GDM1 (cell line): ENCODE results near the gene SLC6A6.
"Not testable (repeated sequence)": the region's sequence is repeated elsewhere in the genome, so short reads cannot be mapped to it uniquely, and the experiment has no call there.

Source experiments
- DNase-seq: peaks from one replicate; lab custom pipeline; 2025; lab: John Stamatoyannopoulos, UW

The SLC6A6 gene

DNA sequence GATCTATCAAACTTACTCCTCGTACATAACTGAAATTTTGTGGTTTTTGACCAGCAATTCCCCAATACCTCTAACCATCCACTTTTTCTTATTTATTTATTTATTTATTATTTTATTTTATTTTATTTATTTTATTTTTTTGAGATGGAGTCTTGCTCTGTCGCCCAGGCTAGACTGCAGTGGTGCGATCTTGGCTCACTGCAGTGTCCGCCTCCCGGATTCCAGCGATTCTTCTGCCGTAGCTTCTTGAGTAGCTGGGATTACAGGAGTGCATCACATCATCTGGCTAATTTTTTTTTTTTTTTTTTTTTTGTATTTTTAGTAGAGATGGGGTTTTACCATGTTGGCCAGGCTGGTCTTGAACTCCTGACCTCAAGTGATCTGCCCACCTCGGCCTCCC is 35.3 kb downstream of the SLC6A6 start:
- DNase-seq: not testable (repeated sequence)

DNA sequence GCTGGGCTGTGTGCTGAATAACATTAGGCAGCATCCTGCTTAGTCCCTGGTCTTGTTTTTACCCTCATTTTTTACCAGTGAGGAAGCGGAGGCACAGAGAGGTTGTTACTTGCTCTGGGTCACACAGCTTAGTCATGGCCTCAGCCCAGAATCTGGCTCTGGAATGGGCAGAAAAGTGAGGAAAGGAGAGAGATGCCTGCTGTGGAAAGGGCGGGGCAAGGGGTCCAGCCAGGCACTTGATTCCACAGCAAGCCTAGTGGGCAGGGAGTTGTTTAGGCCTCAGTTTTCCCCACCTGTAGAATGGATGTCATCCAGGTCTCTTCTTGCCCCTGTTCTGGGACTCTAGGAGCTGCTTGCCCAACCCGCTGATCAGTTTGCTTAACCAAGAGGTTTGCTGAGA is 35.9 kb downstream of the SLC6A6 start:
- no peak for DNase-seq

DNA sequence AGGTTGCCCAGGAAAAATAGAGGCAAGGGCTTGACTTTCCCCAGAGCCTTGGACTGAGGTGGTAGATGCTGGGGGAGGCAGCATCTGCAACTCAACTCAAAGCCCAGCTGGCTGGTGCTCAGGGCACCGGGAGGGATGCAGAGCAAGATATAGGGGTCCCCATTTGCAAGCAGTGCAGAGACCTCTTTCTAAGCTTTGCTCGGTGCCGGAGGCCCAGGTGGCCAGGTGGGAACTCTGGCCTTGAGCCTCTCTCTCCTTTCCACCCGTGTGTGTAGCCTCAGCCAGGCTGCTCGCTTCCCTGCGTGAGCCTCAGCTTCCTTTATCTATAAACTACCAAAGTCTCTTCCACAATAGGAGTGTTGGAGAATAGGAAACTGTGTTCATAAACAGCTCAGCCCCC is 36.5 kb downstream of the SLC6A6 start:
- no peak for DNase-seq

DNA sequence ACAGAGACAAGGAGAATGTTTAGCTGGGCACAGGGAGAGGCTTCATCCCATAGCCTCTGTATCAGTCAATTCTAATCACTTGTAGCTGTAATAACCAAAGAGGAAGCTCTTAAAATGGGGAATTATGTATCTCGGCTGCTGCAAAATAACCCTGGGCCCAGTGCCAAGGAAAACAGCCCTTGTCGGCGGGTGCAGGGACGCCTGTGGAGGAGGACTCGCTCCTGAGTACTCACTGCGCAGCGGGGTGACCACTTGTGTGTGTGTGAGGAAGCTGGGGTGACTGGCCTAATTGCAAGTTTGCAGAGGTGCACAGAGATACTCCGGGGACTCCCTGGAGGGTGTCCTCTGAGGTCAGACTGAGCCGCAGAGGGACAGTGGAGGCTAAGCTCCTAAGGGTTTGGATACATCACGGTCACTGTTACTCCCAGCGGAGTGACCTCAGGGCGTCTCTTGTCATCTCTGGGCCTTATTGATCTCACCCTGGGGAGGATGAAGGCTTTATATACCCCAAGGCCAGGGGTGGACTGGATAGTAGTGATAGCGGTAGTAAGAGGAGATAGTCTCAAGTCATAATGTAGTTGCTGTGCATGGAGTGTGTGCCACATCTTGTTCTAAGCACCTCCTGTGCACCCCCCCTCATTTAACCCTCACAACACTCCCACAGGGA is 37.2 kb downstream of the SLC6A6 start:
- peak; percentile 68 for DNase-seq

DNA sequence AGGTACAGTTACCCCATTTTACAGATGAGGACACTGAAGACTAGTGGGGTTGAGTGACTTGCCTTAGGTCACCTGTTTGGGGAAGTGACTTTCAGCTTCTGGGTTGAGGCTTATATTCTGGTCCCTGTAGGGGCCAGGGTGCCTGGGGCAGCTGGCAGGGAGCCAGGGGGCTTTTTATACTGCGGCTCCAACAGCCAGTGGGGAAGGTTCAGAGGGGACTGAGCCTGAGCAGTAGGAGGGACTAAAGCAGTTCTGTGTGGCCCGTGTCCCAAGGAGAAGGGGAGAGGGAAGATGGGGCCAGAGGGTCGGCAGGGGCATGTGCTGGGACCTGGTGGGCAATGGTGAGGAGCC is 37.7 kb downstream of the SLC6A6 start:
- no peak for DNase-seq

DNA sequence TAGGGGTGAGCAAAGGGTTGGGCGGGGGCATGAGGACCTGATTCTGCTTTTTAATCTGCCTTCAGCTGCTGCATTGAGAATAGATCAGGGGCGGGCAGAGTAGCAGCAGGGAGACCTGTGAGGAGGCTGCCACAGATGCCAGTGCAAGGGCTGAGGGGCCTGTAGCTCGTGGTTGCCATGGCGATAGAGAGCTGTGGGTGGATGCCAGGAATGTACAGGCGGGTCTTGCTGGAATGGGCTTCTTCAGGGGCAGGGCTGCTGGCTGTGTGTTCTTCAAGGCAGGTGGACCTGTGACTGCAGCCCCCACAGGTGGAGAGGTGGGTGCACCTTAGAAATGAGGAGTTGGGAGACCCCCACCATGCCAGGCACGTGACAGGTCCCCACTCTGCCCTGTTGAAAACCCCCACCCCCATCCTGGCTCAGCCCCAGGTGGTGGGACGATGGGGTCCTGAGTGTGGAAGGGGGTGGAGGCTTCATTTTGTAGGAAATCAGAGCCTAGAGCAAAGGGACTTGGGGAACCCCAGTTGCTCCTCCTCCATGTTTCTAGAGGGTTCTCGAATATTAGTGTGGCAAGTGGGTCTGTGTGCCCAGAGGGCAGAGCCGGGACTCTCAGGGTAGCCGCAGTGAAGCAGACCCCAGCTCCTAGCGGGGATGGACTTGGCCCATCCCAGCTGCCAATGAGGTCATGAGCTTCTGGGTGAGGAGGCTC is 38.3 kb downstream of the SLC6A6 start:
- DNase-seq: no peak

DNA sequence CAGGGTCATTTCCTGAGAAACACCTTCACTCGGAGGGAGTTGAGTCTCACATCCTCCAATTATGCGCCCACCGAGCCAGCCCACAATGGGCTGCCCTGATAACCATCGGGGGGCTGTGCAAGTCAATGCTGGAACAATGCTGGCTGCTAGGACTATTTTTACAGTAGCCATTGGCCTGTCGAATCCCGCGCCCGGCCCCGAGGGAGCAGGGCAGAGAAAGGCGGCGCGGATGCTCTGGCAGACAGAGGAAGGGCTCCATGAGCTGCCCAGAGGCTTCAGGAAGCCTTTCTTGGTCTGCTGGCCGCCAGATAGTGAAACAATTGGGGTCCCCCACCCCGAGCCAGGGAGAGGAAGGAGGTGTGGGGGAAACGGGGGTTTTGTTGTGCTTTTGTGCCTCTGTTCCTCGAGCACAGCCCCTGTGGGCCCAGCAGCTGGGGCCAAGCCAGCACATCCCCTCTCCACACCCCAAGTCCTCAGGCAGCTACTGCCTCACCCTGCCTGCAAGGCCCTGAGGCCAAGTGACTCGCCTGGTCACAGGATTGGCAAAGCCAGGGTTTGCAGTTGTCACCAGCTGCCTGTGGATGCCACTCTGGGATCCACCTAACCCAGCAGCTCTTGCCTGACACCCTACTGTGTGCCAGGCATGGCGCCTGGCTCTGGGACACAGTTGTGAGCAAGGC is 39.0 kb downstream of the SLC6A6 start:
- no peak for DNase-seq

DNA sequence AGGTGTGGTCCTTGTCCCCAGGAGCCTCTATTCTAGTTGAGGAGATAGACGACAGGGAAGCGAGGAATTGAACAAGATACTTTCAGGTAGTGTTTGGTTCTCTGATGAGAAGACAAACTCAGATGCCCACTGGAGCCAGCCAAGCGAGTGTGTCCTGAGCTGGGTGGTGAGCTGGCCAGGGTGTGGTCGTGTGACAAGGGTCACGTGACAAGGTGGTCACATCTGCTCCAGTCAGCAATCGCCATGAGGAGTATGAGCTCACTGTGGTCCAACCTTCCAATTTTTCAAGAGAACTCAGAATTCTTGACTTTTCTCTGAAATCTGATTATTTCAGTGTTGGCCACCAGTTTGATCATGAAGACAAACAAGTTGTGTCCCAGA is 39.5 kb downstream of the SLC6A6 start:
- DNase-seq: no peak

DNA sequence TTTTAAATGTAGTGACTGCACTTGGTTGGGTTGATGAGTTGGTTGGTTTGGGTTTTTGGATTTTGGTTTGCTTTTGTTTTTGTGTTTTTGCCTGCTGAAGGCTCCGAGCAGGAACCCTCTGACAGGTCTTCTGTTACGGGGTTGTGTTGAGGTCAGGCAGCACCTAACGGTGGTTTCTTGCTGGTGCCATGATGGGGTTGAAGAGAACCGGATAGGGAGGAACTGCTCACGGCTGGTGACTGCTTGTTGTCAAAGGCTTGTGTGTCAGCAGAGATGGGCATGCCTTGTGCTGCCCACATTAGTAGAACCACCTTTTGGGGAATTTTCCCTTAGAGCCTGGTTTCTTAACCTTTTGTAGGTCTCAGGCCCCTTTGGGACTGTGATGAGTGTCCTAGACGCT is 42.0 kb downstream of the SLC6A6 start:
- DNase-seq: no peak

DNA sequence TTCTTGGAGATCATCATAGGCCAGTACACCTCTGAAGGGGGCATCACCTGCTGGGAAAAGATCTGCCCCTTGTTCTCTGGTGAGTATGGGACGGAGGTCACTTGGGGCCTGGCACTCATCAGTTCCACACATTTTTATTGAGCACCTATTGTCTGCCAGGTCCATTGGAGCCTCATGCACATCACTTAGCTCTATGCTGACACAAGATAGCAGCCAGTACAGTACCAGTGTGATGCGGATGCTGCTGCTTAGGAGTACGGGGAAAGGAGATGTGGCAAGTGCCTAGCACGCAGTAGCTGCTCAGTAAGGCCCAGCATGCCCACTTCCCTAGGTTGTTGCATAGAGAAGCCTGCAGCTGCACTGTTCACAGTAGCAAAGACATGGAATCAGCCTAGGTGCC is 43.4 kb downstream of the SLC6A6 start:
- no peak for DNase-seq

DNA sequence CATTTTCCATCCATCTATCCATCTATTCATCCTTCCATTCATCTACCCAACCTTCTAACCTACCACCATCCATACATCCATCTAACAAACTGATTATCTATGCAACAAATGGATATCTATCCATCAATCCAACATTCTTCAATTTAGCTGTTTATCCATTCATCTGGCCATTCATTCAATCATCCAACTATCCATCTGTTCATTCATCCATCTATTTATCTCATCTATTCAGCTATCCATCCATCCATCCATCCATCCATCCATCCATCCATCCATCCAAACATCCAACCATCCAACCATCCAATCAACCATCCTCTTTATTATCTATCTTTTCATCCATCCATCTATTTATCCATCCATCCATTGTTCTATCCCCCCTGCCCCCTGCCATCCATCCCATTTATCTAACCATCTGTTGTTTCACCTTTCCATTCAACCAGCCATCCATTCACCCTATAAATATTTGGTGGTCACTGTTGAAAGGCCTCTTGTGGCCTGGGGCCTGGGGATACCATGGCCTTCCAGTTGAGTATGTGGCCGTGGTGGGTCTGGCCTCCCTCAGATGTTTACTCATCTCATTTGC is 44.7 kb downstream of the SLC6A6 start:
- DNase-seq: no peak

DNA sequence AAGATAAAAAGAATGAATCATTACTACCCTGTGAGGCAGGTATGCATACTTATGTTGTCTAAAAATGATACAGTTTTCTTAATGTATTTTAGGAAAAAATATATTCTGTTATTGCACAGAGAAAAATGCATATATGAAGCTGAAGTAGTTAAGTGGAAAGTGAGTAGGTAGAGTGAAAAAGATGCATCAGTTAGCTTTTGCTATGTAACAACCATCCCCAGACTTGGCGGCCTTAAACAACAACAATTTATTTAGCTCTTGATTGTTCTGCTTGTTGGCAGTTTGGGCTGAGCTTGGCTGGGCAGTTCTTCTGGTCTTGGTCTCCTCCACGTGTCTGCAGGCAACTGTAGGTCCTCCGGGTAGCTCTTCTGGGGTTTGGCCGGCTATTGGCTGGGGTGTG is 45.7 kb downstream of the SLC6A6 start:
- no peak for DNase-seq

DNA sequence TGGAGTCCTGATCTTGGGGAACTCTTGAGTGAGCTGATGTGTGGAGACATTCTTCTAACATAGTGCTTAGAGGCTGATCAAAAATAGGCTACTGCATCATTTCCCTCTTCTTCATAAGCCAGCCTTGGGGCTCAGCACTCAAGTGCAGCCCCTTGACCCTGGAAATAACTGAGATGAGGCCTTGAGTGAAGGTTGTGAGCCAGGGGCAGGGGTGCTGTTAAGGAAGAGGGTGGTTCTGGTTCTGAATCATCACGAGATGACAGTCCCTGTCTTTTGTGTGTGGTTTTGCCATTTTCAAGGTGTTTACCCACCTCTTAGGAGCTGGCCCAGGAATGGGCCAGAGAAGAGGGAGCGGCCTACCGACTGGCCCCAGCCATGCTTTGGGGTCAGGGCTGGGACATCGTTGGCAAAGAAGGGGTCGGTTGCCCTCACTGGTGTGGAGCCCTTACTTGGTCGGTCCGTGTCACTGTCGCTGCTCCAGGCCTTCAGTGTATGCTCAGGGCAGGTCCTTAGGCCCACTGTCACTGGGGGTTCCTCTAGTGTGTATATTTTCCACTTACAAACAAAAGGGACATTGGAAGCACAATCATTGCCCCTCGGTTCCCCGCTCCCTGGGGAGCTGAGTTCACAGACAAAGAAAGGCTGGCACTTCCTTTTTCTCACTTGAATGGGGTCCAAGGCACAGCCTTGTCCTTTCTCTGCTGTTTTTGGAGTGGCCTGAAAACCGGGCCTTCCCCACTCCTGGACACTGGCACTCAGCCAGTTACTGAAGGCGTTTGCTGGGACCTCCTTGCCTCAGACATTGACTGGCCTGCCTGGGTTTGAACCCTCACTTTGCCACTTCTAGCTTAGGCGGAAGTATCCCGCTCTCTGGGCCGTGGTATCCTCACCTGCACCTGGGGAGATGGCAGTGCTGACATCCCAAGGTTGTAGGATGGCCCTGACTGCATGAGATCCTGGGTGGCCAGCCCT is 46.6 kb downstream of the SLC6A6 start:
- no peak for DNase-seq

DNA sequence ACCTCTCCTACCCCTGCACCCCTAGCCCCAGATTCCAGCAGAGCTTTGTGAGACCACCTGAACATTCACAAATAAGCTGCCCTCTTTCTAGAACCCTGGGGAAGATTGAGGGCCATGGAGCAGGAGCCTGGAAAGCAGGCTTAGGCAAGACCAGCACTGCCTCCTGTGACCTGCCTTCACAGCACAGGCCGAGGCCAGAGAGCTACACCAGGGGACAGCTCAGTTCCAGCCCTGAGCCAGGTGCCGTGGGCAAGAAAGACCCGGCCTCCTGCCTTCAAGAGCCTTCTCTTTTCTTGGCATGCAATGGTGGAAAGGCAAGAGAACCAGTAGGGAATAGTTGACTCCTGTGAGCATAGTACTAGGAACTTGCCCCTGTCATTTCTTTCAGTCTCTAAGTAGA is 48.1 kb downstream of the SLC6A6 start:
- no peak for DNase-seq

DNA sequence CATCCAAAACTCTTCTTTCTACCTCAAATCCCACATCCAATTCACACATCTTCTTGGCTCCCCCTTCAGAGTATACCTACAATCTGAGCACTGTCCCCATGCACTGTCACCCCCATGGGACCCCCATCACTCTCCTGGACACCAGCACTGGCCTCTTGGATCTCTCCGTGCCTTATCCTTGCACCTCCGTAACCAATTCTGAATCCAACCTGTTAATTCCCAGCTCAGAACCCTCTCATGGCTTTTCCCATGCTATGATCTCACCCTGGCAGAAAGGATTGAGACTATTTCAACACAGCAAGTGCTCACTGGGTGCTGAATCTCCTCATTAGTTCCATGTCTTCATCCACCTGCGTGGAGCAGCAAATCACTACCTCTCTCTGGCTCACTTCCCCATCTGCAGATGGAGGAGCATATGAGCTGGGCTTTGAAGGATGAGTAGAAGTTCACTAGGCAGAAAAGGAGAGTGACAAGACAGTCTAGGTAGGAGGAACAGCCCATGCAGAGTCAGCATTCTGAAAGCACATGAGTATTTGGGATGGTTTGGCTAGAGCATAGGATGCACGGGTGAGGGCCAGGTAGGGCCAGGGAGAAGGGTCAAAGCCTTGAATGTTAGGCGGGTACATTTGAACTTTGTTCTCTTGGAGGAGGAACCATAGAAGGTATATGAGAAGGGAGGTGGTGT is 48.7 kb downstream of the SLC6A6 start:
- DNase-seq: no peak

DNA sequence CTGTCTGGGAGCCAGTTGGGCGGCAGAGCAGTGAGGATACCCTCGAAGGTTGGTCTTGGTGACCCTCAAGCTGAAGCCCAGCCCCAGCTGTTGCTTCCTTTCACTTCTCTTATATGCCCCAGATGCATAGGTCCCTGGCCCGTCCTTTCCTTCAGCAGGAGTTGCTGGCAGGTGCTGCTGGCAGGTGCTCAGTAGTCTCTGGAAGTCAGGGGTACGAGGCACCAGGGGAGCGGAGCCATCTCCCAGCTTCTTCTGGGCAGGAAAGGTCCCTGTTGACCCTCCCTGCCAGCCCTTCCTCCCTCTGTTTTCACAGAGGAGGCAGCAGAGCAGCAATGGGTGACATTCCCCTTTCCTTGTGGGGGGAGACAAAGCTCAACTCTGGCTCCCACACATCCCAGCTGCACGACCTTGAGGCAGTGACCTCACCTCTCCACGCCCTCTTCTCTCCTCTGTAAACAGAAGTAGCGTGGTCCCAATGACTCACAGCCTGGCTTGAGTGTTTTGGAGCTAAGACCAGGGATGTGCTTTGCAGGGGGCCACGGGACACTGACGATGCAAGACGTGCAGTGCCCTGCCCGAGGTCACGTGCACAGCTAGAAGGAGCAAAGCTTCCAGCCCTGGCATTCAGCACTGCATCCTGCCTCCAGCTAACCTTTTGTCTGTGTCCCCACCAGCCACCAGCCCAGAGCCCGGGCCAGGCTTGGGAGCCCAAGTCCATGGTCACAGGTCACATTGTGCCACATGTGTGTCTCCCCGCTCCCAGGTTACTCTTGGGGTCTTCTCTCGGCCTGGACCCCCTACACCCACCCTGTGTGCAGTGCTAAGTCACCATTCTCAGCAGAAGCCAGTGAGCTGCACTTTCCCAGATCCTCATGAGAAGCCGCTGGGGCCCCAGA is 49.7 kb downstream of the SLC6A6 start:
- no peak for DNase-seq

DNA sequence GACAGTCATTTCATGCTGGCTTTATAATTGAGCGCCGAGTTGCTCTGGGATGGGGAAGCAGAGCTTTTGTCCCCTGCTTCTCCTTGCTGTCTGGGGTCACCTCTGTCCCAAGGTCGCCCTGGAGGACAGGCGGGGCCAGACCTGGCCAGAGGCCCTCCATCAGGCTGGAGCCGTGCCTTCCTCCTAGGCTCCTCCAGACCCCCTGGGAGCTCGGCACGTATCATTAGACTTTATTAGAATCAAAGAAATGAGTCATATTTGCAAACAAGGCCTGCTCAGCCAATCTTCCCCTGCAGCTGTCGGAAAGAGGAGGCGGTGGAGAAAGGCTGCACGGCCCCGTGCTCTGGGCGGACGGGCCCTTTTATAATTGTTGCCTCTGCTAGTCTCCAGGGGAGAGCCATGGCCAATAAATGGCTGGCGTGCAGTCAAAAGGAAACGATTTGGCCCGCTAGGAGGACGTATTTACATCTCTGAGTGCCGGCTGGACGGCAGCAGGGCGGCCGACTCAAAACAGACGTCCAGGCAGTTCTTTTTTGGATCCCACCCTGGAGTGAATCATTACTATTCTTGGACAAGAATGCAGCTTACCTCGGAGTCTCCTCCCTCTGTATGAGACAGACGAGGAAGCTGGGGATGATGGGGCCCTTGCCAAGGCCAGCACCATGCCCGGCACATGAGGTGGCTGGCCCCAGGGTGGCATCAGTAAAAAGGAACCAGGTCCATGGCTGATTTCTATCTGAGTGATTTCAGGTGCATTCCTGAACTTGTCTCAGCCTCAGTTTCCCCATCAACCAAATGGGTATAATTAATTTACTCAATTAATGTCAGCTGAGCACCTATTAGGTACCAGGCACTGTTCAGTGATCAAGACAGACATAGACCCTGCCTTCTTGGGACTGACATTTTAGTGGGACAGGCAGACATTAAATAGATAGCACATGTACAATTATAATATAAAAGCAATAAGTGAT is 50.6 kb downstream of the SLC6A6 start:
- no peak for DNase-seq

DNA sequence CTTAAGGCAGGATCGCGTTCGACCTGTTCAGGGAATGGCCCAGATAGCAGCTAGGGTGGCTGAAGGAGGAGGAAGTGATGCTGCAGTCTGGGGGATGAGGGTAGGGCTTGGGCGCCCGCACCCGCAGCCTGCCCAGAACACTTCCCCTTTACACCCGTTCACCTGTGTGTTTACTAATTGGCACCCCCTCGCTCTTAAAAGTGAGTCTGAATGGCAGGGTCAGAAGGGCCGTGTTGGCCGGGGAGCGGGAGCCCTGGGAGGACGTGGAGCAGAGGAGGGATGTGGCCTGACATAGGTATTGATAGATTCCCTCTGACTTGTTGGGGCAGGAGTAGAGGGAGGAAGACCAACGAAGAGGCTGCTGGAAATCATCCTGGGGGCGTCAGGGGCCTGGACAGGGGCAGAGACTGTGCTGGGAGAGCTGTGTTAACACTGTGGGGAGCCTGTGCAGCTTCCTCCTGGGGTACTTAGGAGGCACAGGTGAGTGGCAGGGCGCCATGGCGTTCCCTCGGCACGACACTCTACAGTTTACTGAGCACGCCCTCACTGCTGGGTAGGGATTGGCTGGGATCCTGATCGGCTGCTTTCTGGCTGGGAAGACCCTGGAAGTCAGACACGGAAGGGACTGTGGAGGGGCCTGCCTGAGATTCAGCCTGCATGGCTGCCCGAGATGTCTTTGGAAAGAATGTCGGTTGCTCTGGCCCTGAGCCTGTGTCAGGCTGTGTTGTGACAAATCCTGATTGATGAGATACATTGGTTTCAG is 51.7 kb downstream of the SLC6A6 start:
- no peak for DNase-seq
